ENCODE data around the gene KPNB1. TPM values are rescaled to one million over a fixed set of nuclear protein-coding genes. Genes with fewer than 3 reads are reported as not detected.

KPNB1 gene
- total RNA-seq, 4 donors from 2014 or later: 179 to 236 (median 205) TPM

GRCh38 chr17:47635734-47636133, 14.0 kb upstream of the KPNB1 start:
- Histone ChIP-seq H3K36me3 (peaks cover 0 to 33% (median 1%) of the 10 kb centered on the region in 4 donors), H3K27me3 (no peaks in the 10 kb centered on the region), H3K4me3 (no peak overlapping the region), H3K4me1 (peaks cover 0 to 9% (median 8%) of the 10 kb centered on the region in 4 donors), H3K9me3 (no peaks in the 10 kb centered on the region), H3K27ac (replicated peaks in 1 of 4) (no peak overlapping the region)
- WGBS: 94% methylated on average over 3 of the region's 3 CpGs
- DNase-seq (ENCODE audit: extremely low spot score): no peak
- intact Hi-C loops (cut with DNase I): no loop called here
- TF ChIP-seq POLR2A (IDR thresholded peaks at IDR 0.05; ENCODE audit: low read depth) (no peak), CTCF (IDR thresholded peaks at IDR 0.05) (no peak)

GRCh38 chr17:47636273-47637030, 13.3 kb upstream of the KPNB1 start:
- Histone ChIP-seq H3K36me3 (peaks cover 0 to 29% (median 1%) of the 10 kb centered on the region in 4 donors), H3K27ac (replicated peaks in 1 of 4) (no peak overlapping the region), H3K9me3 (no peaks in the 10 kb centered on the region), H3K27me3 (no peaks in the 10 kb centered on the region), H3K4me1 (peaks cover 0 to 9% (median 8%) of the 10 kb centered on the region in 4 donors), H3K4me3 (no peak overlapping the region)
- no peak for DNase-seq (ENCODE audit: extremely low spot score)
- WGBS: 88% methylated on average over 2 of the region's 2 CpGs
- intact Hi-C loops (cut with DNase I): no loop called here
- TF ChIP-seq CTCF (IDR thresholded peaks at IDR 0.05) (no peak), POLR2A (IDR thresholded peaks at IDR 0.05; ENCODE audit: low read depth) (no peak), EP300 (IDR thresholded peaks at IDR 0.05) (no peak), POLR2AphosphoS5 (IDR thresholded peaks at IDR 0.05) (no peak)

GRCh38 chr17:47638903-47639302, 10.8 kb upstream of the KPNB1 start:
- no peak for DNase-seq (ENCODE audit: extremely low spot score)
- H3K4me1 ChIP-seq: no peaks in the 10 kb centered on the region
- no peak overlapping the region for H3K4me3 ChIP-seq
- H3K27me3 ChIP-seq: no peaks in the 10 kb centered on the region
- 79% methylated on average over 5 of the region's 5 CpGs for WGBS
- intact Hi-C loops (cut with DNase I): no loop called here
- TF ChIP-seq POLR2AphosphoS5 (IDR thresholded peaks at IDR 0.05) (no peak), CTCF (IDR thresholded peaks at IDR 0.05) (no peak), EP300 (IDR thresholded peaks at IDR 0.05) (no peak), POLR2A (IDR thresholded peaks at IDR 0.05; ENCODE audit: low read depth) (no peak)
- H3K27ac ChIP-seq (replicated peaks in 1 of 4): no peak overlapping the region
- H3K9me3 ChIP-seq: no peaks in the 10 kb centered on the region
- H3K36me3 ChIP-seq: peaks cover 0 to 26% (median 1%) of the 10 kb centered on the region in 4 donors

DNA sequence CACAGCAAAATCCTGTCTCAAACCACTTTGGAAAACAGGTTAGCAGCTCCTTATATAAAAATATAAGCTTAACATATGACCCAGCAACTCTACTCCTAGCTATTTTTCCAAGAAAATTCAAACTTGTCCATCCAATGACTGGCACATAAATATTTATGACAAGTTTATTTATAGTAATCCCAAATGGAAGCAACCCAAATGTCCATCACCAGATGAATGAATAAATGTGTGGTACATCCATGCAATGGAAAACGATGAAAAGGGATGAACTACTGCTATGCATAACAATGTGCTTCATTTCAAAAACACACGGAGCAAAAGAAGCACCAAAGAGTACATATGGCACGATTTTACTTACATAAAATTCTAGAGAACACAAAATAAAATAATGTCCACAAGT, 9.6 kb upstream of the KPNB1 start:
- TF ChIP-seq CTCF (IDR thresholded peaks at IDR 0.05) (no peak), POLR2A (IDR thresholded peaks at IDR 0.05; ENCODE audit: low read depth) (no peak), POLR2AphosphoS5 (IDR thresholded peaks at IDR 0.05) (no peak), EP300 (IDR thresholded peaks at IDR 0.05) (no peak)
- no peak overlapping the region for H3K4me3 ChIP-seq
- H3K27ac ChIP-seq (replicated peaks in 1 of 4): no peak overlapping the region
- peaks cover 0 to 19% (median 1%) of the 10 kb centered on the region in 4 donors for H3K36me3 ChIP-seq
- H3K27me3 ChIP-seq: no peaks in the 10 kb centered on the region
- DNase-seq (ENCODE audit: extremely low spot score): no peak
- no peaks in the 10 kb centered on the region for H3K9me3 ChIP-seq
- no peaks in the 10 kb centered on the region for H3K4me1 ChIP-seq
- intact Hi-C loops (cut with DNase I): no loop called here
- WGBS: 73% methylated on average over 3 of the region's 3 CpGs

GRCh38 chr17:47641202-47641601, 8.5 kb upstream of the KPNB1 start:
- Histone ChIP-seq H3K4me3 (no peak overlapping the region), H3K36me3 (peaks cover 0 to 16% (median 1%) of the 10 kb centered on the region in 4 donors), H3K27ac (replicated peaks in 1 of 4) (no peak overlapping the region), H3K27me3 (no peaks in the 10 kb centered on the region), H3K4me1 (no peaks in the 10 kb centered on the region), H3K9me3 (no peaks in the 10 kb centered on the region)
- 90% methylated on average over 4 of the region's 4 CpGs for WGBS
- intact Hi-C loops (cut with DNase I): no loop called here
- no peak for DNase-seq (ENCODE audit: extremely low spot score)
- no peak for TF ChIP-seq CTCF (IDR thresholded peaks at IDR 0.05)
- no peak for TF ChIP-seq POLR2AphosphoS5 (IDR thresholded peaks at IDR 0.05)
- no peak for TF ChIP-seq EP300 (IDR thresholded peaks at IDR 0.05)
- no peak for TF ChIP-seq POLR2A (IDR thresholded peaks at IDR 0.05; ENCODE audit: low read depth)
